Heart right ventricle (tissue), 16 donors: Measurements from ENCODE around the gene SYK. TPM values are rescaled to one million over a fixed set of nuclear protein-coding genes. Genes with fewer than 3 reads are reported as not detected.

ENCODE experiments used
- ATAC-seq, 8 donors: fragments of 200-7000 bp; cut with Tn5 transposase; one replicate each; pipeline ENCODE4 v1.9.1; 2020; ENCODE audit warnings: mild to moderate bottlenecking in 8 of 8, moderate library complexity in 8 of 8, moderate number of reproducible peaks in 1 of 8
- DNase-seq, 2 donors: peaks; one replicate each; pipeline ENCODE4 v3.0.0-alpha.2; 2020
- H3K27ac ChIP-seq, 10 donors: fragments of 200-600 bp; sonication (generic) in 2 of 10; one replicate each; pipeline versions ENCODE4 v1.5.0 to v1.8.0; 2020 to 2022; ENCODE audit warnings: mild to moderate bottlenecking in 3 of 10
- H3K27me3 ChIP-seq, 7 donors: fragments of 200-600 bp; one replicate each; pipeline ENCODE4 v1.8.0; 2021 to 2022; ENCODE audit warnings: mild to moderate bottlenecking in 2 of 7
- H3K36me3 ChIP-seq, 9 donors: fragments of 200-600 bp; sonication (generic) in 1 of 9; one replicate each; pipeline versions ENCODE4 v1.5.0 to v1.8.0; 2020 to 2022; ENCODE audit warnings: mild to moderate bottlenecking in 2 of 9
- H3K4me1 ChIP-seq, 9 donors: fragments of 200-600 bp; sonication (generic) in 1 of 9; one replicate each; pipeline versions ENCODE4 v1.5.0 to v1.8.0; 2020 to 2022; ENCODE audit warnings: mild to moderate bottlenecking in 4 of 9
- H3K4me3 ChIP-seq, 10 donors: fragments of 200-600 bp; sonication (generic) in 2 of 10; one replicate each; pipeline versions ENCODE4 v1.5.0 to v1.8.0; 2020 to 2022; ENCODE audit warnings: mild to moderate bottlenecking in 7 of 10, moderate library complexity in 2 of 10
- H3K9me3 ChIP-seq, 11 donors: fragments of 200-600 bp in 10 of 11; sonication (generic) in 2 of 11; one replicate each; pipeline versions ENCODE4 v1.5.0 to v1.8.0; 2013 to 2022; ENCODE audit warnings: mild to moderate bottlenecking in 2 of 11, control low read depth in 1 of 11, moderate library complexity in 1 of 11
- WGBS, 2 donors: extraction: QIAGEN DNeasy Blood & Tissue Kit; methylation state at CpG; one replicate each; pipeline ENCODE4 v1.1.7; 2013; ENCODE audit warnings: inconsistent platforms in 1 of 2; 5-methylcytosine and 5-hydroxymethylcytosine counted together
- intact Hi-C, 10 donors: fragments of 100-400 bp; cut with DNase I; formaldehyde crosslinking; loops; one replicate each; pipeline versions ENCODE4 v1.11.1 to v1.14.2; 2022
- polyA plus RNA-seq, 2 donors: library from polyadenylated mRNA; stranded (reverse); fragments of 200-250 nt; gene quantifications; one replicate each; pipeline ENCODE4 v1.2.3, GENCODE V29; 2013
- total RNA-seq, 10 donors: library from RNA; stranded (reverse); fragmentation: NEBNext Ultra II Directional in 3 of 10; extraction: Animal tissue kit (Norgen Biotek cat#: 25700) in 3 of 10; gene quantifications; one replicate each; pipeline versions ENCODE4 v1.2.1 to v1.2.4, GENCODE V29; 2021 to 2023
- TF ChIP-seq, protein P1 (sequence below), 9 donors: fragments of 200-600 bp; sonication (generic) in 2 of 9; IDR thresholded peaks; one replicate each; pipeline versions ENCODE4 v1.5.0 to v1.8.0; 2021 to 2022; ENCODE audit warnings: antibody characterized with exemption in 9 of 9, mild to moderate bottlenecking in 5 of 9, moderate library complexity in 1 of 9
- donor health status: Arrhythmogenic right ventricular cardiomyopathy.
- donor health status: ischemic (EF 13 %, LVEDD 7.1; RV severe dilation, severe dysfunction).
- donor health status: healthy with polysubstance abuse.
- donor health status: DM: no; HTN: yes; CAD: no.
- donor health status: DM: no; HTN: no; CAD: no.
- donor health status: ischemic (EF 25% LVEDD 6.9; RV normal size, moderate dysfunction).
- donor health status: ischemic (EF 25% LVEDD 5.7; RV mildly dilated, moderate dysfunction).
- donor health status: healthy.
- donor health status: DM: yes; HTN: yes; CAD: no.
- donor health status: Ischemic cardiomyopathy.
- donor health status: ischemic (EF 35%, LVEDD 5.7; RV mildly dilated, moderate dysfunction).
- donor health status: nonischemic (EF 11% LVEDD 7.7; RV severe dilation, severe dysfunction).
- donor health status: DM: yes; HTN: yes; CAD: no.
- donor health status: PGD.
- donor health status: ischemic (EF 29% LVEDD 5.4; RV normal size, mild dysfunction).
- donor health status: nonischemic (EF 23%, LVEDD 6.1; RV moderate dilation, normal function).

SYK gene
- total and polyA plus RNA-seq, 12 donors, result 0.96 to 26.1 (median 2.3) TPM

DNA sequence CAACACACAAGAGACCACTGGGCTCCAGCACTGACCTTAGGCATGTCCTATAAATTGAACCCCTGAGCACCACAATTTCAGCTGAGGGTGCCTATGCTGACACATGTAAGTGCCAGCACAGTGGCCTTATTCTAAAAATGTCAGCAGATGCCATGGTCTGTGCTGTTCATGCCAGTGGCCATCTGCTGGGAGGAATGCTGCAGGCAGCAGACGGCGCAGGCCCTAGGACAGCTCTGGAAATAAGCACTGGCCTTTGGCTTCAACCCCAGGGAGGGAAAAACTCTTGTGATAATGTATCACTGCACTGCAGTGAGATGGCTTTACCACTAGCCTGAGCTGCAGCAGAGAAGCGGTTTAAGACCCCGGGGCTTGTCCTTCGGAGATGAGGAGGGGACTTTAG lies 98.5 kb downstream of the SYK start:
- Histone ChIP-seq H3K27ac (peak overlapping the region in 3 of 10 donors; percentile 26 to 53 (median 39)), H3K4me3 (no peak overlapping the region), H3K36me3 (peaks cover 0 to 38% (median 0%) of the 10 kb centered on the region in 9 donors), H3K4me1 (peaks cover 0 to 10% (median 3%) of the 10 kb centered on the region in 9 donors), H3K9me3 (no peaks in the 10 kb centered on the region), H3K27me3 (no peaks in the 10 kb centered on the region)
- DNase-seq (peak; percentile 48 to 63), ATAC-seq (peak; percentile 88 to 98 (median 92))
- whole genome bisulfite sequencing, 2 donors, result 17 to 33% methylated on average over 5 of the region's 5 CpGs
- intact Hi-C loops, result loop anchor here in 1 of 10 donors (10.0 kb wide), 1 partner anchor 55 kb away; no protein-coding TSS in a partner anchor
- TF ChIP-seq, protein P1, sequence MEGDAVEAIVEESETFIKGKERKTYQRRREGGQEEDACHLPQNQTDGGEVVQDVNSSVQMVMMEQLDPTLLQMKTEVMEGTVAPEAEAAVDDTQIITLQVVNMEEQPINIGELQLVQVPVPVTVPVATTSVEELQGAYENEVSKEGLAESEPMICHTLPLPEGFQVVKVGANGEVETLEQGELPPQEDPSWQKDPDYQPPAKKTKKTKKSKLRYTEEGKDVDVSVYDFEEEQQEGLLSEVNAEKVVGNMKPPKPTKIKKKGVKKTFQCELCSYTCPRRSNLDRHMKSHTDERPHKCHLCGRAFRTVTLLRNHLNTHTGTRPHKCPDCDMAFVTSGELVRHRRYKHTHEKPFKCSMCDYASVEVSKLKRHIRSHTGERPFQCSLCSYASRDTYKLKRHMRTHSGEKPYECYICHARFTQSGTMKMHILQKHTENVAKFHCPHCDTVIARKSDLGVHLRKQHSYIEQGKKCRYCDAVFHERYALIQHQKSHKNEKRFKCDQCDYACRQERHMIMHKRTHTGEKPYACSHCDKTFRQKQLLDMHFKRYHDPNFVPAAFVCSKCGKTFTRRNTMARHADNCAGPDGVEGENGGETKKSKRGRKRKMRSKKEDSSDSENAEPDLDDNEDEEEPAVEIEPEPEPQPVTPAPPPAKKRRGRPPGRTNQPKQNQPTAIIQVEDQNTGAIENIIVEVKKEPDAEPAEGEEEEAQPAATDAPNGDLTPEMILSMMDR (IDR thresholded peaks at IDR 0.05), result peak; percentile 39 to 73 (median 53)

DNA sequence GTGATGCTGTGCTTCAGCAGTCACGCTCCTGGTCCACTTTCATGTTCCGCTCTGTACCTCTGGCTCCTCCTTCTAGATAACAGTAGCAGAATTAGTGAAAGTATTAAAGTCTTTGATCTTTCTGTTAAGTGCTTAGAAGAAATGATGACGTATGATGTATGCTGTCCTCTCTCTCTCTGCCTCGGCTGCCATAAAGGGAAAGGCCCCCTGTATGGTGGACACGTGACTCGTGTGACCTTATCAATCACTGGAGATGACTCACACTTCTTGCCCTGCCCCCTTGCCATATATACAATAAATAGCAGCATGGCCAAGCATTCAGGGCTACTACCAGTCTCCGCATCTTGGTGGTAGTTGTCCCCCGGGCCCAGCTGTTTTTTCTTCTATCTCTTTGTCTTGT lies 100.3 kb downstream of the SYK start:
- DNase-seq (no peak), ATAC-seq (no peak)
- peaks cover 0 to 20% (median 0%) of the 10 kb centered on the region in 9 donors for H3K36me3 ChIP-seq
- H3K4me3 ChIP-seq, result no peak overlapping the region
- TF ChIP-seq, protein P1 (IDR thresholded peaks at IDR 0.05), result no peak
- H3K27ac ChIP-seq, result no peak overlapping the region
- no peaks in the 10 kb centered on the region for H3K9me3 ChIP-seq
- no peaks in the 10 kb centered on the region for H3K27me3 ChIP-seq
- WGBS, 2 donors, result 82 to 83% methylated on average over 8 of the region's 8 CpGs
- H3K4me1 ChIP-seq, result peaks cover 0 to 10% (median 3%) of the 10 kb centered on the region in 9 donors
- intact Hi-C loops, result loop anchor here in 1 of 10 donors (10.0 kb wide), 1 partner anchor 57 kb away; no protein-coding TSS in a partner anchor

DNA sequence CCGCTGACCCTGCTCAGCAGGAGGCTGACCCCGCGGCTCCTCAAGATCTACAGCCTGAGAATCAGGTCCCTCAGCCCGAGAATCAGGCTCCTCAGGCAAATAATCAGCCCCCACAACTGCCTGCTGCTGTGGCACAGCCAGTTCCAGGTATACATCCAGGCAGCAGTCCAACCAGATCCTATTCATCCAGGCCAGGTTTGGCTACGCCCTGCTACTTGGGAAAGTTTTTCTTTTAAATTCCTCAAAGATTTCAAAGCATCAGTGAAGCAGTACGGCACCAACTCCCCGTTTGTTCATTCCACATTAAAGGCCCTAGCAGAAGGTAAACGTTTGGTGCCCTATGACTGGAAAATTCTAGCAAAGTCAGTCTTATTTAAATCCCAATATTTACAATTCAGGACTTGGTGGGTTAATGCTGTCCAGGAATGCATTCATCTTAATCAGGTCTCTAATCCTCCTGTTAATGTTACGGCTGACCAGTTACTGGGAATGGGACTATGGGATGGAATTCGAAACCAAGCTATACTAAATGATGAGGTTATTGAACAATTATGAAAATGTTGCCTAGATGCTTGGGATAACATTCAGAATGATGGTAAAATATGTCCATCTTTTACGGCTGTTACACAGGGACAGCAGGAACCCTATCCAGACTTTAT lies 102.3 kb downstream of the SYK start:
- peaks cover 0 to 10% (median 3%) of the 10 kb centered on the region in 9 donors for H3K4me1 ChIP-seq
- peaks cover 0 to 3% (median 0%) of the 10 kb centered on the region in 9 donors for H3K36me3 ChIP-seq
- ATAC-seq (no peak), DNase-seq (no peak)
- no peaks in the 10 kb centered on the region for H3K9me3 ChIP-seq
- H3K27ac ChIP-seq, result no peak overlapping the region
- 83 to 84% methylated on average over 11 of the region's 11 CpGs for WGBS, 2 donors
- H3K4me3 ChIP-seq, result no peak overlapping the region
- no peaks in the 10 kb centered on the region for H3K27me3 ChIP-seq
- TF ChIP-seq, protein P1 (IDR thresholded peaks at IDR 0.05), result no peak
- intact Hi-C loops, result loop anchor here in 1 of 10 donors (10.0 kb wide), 1 partner anchor 59 kb away; no protein-coding TSS in a partner anchor

DNA sequence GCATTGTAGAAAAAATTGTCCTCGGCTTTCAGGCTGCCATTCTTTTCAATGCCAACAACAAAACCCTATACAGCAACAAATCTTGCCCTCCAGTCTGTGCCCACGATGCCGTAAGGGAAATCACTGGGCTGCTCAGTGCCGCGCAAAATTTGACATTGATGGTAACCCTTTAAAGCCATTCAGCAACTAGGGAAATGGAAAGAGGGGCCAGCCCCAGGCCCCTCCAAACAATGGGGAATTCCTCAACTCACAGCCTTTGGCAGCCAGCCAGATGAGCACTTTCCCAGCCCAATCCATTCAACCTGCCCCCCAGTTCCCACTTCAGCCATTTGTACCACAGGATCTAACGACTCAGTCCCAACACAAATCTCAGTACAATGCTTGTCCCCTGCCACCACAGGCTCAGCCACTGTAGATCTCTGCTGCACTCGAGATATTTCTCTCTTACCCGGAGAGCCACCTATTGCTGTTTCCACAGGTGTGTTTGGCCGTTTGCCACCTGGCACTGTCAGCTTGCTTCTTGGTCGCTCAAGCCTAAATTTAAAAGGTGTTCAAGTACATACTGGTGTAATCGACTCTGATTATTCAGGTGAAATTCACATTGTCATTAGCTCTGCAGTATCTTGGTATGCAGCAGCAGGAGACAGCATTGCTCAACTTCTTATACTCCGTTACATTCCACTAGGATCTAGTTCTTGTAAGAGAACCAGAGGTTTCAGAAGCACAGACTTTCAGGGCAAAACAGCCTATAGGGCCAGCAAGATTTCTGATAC lies 103.3 kb downstream of the SYK start:
- DNase-seq (no peak), ATAC-seq (no peak)
- 82 to 84% methylated on average over 12 of the region's 12 CpGs for WGBS, 2 donors
- intact Hi-C loops, result loop anchor here in 1 of 10 donors (10.0 kb wide), 1 partner anchor 60 kb away; no protein-coding TSS in a partner anchor
- no peaks in the 10 kb centered on the region for H3K36me3 ChIP-seq
- TF ChIP-seq, protein P1 (IDR thresholded peaks at IDR 0.05), result no peak
- H3K27me3 ChIP-seq, result no peaks in the 10 kb centered on the region
- no peaks in the 10 kb centered on the region for H3K9me3 ChIP-seq
- no peak overlapping the region for H3K27ac ChIP-seq
- H3K4me1 ChIP-seq, result peaks cover 0 to 9% (median under 1%) of the 10 kb centered on the region in 9 donors
- no peak overlapping the region for H3K4me3 ChIP-seq
